Measurements from ENCODE around the gene GALNT17. TPM values are rescaled to one million over a fixed set of nuclear protein-coding genes. Genes with fewer than 3 reads are reported as not detected.
"Not testable (repeated sequence)": the region's sequence is repeated elsewhere in the genome, so short reads cannot be mapped to it uniquely, and the experiment has no call there.

Gene GALNT17
- total RNA-seq, 1 donor from 2014 or later, result not detected

DNA sequence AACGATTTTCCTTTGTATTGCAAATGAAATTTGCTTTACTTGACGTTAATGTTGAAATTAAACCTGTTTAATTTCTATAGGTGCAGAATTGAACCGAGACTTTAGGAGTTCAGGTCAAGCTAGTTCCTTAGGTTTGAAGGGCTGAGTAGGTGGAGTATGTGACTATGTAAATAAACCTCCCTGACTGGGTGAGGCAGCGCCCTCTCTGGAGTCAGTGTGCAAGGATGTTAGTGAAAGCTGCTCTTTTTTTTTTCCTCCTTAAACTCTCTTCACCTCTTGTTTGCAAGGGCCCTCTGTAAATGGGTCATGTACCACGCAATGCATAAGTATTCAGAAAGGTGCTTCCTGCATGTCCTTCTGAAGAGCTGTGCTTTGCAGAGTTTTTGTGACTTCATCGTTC lies 33.8 kb downstream of the GALNT17 start:
- DNase-seq (ENCODE audit: low read depth, low spot score), result no peak

DNA sequence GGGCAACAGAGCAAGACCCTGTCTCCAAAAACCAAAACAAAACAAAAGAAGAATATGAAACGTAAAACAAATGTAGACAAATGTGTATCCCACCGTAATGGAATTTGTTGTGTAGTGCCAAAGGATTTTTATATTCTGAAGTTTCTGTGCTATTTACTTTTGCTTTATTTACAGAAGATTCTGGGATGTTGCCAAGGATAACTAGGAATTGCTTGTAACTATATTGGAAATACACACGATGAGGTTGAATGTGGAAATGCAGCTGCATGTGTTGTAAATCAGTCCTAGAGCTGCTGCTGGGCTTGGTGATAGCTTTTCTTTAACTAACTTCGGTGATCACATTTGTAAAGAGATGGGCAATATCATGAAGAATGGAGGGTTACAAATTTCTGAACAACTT lies 39.5 kb downstream of the GALNT17 start:
- no peak for DNase-seq (ENCODE audit: low read depth, low spot score)

DNA sequence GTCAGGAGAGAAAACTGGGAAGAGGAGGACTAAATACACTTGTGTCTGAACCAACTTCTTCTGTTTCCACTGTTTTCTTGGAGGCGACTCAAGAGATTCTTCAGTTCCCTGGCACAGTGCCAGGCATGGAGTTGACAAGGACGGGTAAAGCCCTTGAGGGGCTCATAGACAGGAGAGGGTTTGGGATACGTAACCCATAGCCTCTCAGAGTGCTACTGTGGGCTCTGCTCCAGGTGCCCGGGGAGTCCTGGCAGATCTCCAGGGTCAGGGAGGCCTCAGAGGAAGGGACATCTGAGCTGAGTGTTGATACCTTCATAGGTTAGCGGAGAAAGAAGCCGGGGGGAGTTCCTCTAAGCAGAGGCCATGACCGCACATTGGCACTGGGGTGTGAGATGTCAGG lies 42.0 kb downstream of the GALNT17 start:
- DNase-seq (ENCODE audit: low read depth, low spot score), result no peak

DNA sequence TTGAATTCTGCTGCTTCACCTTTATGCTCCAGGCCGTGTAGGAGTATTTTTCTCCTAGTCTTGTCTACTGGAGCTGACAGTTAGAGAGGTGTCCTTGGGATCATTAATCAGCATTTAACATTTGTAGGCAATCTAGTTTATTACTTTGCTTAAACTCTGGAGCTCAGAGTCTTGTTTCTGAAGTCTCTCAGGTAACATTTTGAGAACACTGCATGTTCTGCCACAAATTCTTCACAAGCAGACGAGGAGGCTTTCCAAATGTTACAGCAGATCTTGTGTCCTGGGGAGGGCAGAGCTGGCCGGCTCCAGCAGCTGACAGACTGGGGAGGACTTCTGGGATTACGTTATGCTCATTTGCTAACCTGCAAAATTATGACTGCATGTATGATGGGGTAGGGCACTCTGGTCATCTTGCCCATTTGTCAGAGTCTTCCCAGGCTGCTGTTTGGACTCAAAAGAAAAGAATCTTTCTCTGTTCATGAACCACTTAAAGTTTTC lies 50.5 kb downstream of the GALNT17 start:
- no peak for DNase-seq (ENCODE audit: low read depth, low spot score)

DNA sequence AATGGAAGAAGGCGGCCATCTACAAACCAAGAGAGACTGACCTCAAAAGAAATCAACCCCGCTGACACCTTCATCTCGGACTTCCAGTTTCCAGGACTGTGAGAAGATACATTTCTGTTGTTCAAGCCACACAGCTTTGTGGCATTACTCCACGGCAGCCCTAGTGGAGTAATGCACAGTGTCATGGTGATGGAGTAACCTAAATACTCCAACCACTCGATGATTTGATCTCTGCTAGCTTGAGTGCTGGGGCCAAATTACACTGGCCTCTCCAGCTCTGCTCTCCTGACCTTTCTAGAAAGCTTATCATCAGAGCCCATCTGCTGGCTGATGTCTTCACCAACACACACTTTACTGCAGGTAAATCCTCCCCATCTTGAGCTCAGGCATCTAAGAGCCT lies 52.2 kb downstream of the GALNT17 start:
- no peak for DNase-seq (ENCODE audit: low read depth, low spot score)

DNA sequence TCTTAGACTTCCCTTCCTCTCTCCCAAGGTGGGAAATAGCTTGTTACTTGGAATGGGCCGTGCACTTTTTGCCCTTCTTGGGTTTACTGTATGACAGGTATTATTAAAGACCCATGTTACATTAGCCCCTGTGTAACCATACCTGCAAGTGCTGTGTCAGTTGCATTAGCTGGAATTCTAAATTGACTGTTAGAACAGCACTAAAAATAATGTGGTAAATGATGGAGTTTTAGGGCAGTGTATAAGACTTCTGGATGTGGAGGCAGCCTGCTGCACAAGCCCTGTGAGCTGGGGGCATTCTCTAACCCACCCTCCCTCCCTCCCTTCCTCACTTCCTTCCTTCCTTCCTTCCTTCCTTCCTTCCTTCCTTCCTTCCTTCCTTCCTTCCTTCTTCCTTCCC lies 52.7 kb downstream of the GALNT17 start:
- DNase-seq (ENCODE audit: low read depth, low spot score), result no peak

DNA sequence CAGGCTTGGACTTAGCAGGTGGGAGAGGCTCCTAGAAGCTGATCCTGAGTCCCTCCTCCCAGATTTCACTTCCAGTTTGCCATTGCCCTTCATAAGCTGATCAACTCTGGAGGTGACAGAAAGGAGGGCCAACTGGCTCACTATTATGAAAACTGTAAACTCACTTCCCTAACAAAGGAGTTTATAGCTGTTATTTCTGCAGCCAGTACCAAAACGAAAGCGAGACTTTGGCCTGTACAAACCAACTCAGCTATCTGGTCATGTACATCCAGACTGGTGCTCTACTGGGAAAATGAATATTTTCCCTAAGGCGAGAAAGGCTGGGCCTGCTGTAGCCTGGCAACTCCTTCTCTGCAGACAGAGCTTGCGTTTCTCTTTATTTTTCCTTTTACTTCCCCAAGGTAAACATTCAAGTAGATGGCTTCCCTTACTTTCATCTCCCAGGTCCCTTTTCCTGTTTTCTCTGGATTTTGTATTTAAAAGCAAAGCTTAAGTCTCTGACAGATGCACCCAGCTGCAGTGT lies 54.7 kb downstream of the GALNT17 start:
- no peak for DNase-seq (ENCODE audit: low read depth, low spot score)

DNA sequence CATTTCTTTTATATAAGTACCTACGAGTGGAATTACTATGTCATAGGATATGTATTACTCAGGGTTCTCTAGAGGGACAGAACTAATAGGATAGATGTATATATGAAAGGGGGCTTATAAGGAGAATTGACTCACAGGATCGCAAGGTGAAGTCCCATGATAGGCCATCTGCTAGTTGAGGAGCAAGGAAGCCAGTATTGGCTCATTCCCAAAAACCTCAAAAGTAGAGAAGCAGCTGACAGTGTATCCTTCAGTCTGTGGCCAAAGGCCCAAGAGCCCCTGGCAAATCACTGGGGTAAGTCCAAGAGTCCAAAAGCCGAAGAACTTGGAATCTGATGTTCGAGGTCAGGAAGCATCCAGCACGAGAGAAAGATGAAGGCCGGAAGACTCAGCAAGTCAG lies 59.8 kb downstream of the GALNT17 start:
- DNase-seq (ENCODE audit: low read depth, low spot score), result no peak

DNA sequence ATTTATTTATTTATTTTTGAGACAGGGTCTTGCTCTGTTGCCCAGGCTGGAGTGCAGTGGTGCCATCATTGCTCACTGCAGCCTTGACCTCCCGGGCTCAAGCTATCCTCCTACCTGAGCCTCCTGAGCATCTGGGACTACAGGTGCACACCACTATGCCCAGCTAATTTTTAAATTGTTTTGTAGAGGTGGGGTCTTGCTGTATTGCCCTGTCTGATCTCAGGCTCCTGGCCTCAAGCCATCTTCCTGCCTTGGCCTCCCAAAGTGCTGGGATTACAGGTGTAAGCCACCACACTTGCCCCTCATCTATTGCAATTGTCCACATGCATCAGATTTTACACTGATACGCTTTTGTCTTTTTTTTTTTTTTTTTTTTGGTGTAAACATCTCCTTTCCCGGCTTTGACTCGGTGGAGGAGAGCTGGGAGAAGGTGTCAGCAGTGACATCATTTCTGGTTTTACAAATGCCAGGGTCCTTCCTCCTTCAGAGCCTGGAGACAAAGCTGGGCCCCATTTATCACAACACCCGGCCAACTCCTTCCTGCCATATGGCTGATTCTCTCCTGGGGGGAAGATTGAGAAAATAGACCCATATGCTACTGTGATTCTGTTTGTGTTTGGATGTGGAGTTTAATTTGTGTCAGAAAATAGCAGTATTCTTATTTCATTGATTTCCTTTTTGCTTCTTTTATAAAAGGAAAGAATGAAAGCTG lies 61.3 kb downstream of the GALNT17 start:
- DNase-seq (ENCODE audit: low read depth, low spot score), result no peak

DNA sequence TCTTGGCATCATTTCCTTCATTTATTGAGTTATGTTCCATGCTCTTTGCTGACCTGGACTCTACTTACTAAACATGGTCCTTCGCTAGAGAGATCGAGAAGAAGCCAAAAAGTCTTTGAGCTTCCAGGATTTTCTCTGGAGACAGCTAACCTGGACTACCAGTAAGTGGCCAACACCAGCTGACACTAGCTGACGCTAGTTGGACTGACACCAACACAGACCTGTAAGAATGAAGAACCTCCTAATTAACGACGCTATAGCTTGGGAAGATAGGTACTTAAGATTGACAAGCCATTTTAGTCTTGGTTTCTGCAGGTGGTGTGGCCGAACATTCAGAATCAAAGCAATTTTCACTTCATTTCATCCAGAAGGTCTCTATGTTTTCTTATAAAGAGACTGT lies 66.4 kb downstream of the GALNT17 start:
- no peak for DNase-seq (ENCODE audit: low read depth, low spot score)

DNA sequence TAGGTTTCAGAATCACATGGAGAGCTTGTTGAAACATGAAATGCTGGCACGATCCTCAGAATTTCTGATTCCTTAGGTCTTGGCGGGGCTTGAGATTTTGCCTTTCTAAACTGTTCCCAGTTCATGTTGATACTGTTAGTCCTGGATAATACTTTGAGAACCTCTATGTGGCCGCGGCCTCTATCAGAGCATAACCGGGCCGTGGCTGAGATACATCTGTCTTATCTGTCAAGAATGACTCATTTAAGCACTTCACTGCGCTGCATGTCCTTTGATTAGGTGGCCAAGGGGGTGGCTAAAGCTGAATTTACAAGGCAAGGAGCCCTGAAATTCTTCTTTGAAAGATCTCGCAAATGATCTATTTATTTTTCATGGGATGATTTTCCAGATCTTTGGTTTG lies 66.9 kb downstream of the GALNT17 start:
- no peak for DNase-seq (ENCODE audit: low read depth, low spot score)

DNA sequence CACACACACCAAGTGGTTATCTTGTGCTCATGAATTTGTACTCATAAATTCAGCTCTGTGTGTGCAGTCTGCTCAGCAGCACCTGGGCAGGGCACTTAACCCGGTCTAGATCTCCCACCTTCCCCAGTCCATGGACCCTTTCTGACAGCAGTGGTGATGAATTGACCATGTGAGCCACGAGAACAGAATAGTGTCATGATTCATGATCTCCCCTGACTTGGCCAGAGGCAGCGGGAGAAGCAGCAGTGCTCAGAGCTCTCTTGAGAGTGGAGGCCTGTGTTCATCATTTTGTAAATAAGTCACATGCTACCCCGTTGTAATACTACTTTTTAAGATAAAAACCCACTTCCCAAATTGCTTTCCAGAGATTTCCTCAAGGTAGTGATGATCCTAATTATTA lies 74.2 kb downstream of the GALNT17 start:
- DNase-seq (ENCODE audit: low read depth, low spot score), result no peak

DNA sequence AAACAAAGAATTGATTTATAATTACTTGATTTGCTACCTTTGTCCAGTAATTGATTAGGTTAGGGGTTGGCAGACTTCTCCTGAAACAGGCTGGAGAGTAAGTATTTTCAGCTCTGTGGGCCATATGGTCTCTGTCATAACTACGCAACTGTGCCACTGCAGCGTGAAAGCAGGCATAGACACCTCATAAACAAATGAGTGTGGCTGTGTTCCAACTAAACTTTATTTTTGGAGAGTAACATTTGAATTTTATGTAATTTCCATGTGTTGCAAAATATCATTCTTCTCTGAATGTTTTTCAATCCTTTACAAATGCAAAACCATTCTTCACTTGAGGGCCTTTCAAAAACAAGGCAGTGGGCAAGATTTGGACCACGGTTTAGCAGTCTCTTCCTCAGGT lies 76.9 kb downstream of the GALNT17 start:
- DNase-seq (ENCODE audit: low read depth, low spot score), result no peak

DNA sequence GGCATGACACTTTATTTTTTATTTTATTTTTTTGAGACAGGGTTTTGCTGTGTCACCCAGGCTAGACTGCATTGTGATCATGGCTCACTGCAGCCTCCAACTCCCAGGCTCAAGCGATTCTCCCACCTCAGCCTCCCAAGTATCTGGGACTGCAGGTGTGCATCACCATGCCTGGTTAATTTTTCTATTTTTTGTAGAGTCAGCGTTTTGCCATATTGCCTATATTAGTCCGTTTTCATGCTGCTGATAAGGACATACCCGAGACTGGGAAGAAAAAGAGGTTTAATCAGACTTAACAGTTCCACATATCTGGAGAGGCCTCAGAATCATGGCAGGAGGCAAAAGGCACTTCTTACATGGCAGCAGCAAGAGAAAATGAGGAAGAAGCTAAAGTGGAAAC lies 77.5 kb downstream of the GALNT17 start:
- DNase-seq (ENCODE audit: low read depth, low spot score), result not testable (repeated sequence)

DNA sequence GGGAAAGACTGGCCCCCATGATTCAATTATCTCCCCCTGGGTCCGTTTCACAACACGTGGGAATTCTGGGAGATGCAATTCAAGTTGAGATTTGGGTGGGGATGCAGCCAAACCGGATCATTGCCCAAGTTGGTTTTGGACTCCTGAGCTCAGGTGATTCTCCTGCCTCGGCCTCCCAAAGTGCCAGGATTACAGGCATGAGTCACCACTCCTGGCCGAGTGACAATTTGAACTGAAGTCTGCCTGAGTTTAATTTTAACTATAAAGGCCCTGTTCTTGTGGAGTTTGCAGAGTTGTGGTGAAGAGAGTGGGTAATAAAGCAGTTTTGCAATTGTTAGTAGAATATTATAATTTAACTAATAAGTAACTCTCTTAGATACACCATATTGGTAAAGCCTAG lies 78.3 kb downstream of the GALNT17 start:
- DNase-seq (ENCODE audit: low read depth, low spot score), result no peak

DNA sequence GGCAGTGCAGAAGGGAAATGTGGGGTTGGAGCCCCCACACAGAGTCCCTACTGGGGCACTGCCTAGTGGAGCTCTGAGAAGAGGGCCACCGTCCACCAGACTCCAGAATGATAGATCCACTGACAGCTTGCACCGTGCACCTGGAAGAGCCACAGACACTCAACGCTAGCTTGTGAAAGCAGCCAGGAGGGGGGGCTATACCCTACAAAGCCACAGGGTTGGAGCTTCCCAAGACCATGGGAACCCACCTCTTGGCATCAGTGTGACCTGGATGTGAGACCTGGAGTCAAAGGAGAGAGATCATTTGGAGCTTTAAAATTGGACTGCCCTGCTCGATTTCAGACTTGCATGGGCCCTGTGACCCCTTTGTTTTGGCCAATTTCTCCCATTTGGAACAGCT lies 80.5 kb downstream of the GALNT17 start:
- not testable (repeated sequence) for DNase-seq (ENCODE audit: low read depth, low spot score)

DNA sequence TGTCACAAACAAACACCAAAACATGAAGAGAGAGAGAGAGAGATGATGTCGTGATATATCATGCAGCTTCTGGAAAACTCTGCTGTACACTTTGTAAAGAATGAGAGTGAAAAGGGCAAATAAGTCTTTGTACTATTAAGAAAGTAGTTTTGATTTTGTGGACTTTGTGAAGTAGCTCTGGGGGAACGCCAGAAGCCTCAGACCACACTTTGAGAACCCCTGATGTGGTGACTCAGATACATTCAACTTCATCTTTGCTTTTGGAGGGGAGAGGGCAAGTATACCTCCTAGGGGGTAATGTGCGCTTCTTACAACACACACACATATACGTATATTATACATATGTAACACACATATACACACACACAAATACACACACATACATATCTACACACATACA lies 84.3 kb downstream of the GALNT17 start:
- DNase-seq (ENCODE audit: low read depth, low spot score), result no peak

DNA sequence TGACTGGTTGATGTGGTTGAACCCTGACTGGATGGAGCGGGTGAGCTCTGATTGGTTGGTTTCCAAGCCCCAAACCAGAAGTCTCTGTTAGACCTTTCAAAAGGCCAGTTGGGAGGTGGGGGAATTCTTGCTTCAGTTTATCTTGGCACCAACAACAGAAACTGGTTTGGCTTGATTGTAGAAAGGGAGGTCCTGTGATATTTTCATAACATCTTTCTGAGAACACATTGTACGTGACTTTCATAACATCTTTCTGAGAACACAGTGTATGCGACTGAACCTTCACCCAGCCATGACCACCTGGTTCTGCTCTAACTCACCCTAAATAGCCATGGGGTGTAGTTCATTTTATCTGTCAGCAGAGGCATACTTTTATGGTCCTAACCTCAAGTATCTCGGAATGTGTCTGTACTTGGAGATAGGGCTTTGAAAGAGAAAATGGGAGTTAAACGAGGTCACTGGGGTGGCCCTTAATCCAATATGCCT lies 88.3 kb downstream of the GALNT17 start:
- DNase-seq (ENCODE audit: low read depth, low spot score), result no peak

DNA sequence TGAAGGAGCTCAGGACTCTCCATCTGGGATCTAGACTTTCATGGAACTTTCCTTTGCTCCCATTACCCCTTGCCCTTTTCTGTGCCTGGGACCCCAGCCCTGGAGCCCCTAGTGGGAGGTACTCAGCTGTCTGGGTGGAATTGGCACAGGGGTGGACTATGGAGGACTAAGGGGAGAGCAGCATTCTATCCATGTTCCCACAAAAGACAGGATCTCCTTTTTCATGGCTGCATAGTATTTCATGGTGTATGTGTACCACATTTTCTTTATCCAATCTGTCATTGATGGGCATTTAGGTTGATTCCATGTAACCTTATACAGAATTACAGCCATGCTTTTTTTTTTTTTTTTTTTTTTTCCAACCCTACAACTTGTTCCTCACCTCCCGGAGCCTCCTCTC lies 89.1 kb downstream of the GALNT17 start:
- no peak for DNase-seq (ENCODE audit: low read depth, low spot score)

DNA sequence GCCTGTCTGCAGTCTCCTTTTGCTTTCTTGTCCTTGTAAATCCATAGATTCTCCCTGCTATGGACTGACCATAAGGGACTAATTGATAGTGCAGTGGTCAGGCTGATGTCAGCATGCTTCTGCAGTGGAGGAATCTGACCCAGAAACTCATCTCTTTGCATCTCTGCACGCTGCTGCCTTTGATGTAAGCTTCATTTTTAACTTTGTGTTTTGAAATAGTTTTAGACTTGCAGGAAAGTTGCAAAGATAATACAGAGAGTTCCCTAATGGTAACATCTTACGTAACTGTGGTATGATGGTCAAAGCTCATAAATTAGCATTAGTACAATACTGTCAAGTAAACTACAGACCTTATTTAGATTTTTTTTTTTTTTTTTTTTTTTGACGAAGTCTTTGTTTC lies 89.6 kb downstream of the GALNT17 start:
- no peak for DNase-seq (ENCODE audit: low read depth, low spot score)

DNA sequence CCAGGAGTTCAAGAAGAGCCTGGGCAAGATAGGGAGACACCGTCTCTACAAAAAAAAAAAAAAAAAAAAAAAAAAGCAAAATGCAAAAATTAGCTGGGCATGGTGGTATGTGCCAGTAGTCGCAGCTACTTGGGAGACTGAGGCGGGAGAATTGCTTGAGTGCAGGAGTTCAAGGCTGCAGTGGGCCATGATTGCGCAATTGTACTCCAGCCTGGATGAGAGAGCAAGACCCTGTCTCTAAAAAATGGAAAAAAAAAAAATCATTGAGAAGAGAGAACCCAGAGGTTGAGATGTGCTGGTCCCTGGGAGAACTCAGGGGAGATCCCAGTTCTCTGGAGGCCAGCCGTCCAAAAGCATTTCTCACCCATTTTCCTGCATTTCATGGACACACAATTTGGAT lies 95.2 kb downstream of the GALNT17 start:
- DNase-seq (ENCODE audit: low read depth, low spot score), result no peak

DNA sequence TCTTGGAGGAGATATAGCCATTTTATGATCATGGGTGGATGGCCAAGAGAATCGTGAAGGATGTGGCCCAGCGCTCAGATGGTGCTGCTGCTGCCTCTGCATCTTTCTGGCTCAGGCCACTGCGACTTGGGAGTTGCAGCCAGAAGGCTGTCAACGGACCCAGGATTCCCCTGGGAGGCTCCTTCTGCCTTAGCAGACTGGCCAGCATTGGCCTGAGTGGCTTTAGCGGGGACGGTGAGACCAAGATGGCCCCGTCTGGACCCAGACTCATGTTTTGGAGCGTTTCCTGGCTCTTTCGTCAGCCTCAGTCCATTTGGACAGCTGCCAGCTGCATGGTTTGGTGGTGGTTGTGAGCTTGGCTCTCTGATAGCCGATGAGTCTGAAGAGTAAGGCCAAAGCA lies 97.2 kb downstream of the GALNT17 start:
- DNase-seq (ENCODE audit: low read depth, low spot score), result no peak

DNA sequence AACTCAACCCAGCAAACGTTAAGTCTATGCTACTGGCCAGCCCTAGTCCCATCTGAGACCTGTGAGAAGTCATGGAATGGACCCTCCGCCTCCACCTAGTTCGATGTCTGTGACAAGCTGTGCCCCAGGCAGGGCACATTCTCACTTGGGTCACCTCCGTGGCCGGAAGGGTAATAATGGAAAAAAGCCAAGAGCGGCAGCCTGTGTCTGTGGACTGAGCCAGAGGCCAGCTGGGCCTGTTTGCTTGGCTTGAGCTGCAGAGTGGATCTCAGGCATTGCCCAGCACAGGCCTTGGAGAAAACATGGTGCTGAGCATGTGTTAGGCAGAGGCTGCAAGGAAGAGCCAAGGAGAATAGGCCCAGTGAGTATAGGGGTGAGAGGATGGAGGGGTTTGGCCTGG lies 97.8 kb downstream of the GALNT17 start:
- no peak for DNase-seq (ENCODE audit: low read depth, low spot score)

Data from pulmonary artery endothelial cell (primary cell).